Vagina (tissue), 2 donors: ENCODE data around the gene TIMM17B. TPM values are rescaled to one million over a fixed set of nuclear protein-coding genes. Genes with fewer than 3 reads are reported as not detected.

Experiments used
- DNase-seq, 2 donors: peaks; one replicate each; pipeline ENCODE4 v3.0.0-alpha.2; 2017; ENCODE audit errors: extremely low spot score in 2 of 2
- H3K27ac ChIP-seq: fragments of 200-600 bp; sonication (generic); one replicate; pipeline ENCODE4 v1.5.1; 2019
- H3K27me3 ChIP-seq: fragments of 200-600 bp; sonication (generic); one replicate; pipeline ENCODE4 v1.5.1; 2019
- H3K36me3 ChIP-seq, 2 donors: fragments of 200-600 bp; sonication (generic); one replicate each; pipeline ENCODE4 v1.5.1; 2017 to 2019
- H3K4me1 ChIP-seq: fragments of 200-600 bp; sonication (generic); one replicate; pipeline ENCODE4 v1.5.1; 2019
- H3K4me3 ChIP-seq, 2 donors: fragments of 200-600 bp; sonication (generic); 1 replicate in 1 of 2; 2 replicates in 1 of 2; pipeline ENCODE4 v1.5.1; 2016 to 2019
- H3K9me3 ChIP-seq: fragments of 200-600 bp; sonication (generic); one replicate; pipeline ENCODE4 v1.5.1; 2019
- CTCF ChIP-seq, 3 experiments: fragments of 450-650 bp in 2 of 3; fragments of 200-600 bp in 1 of 3; sonication (generic) in 1 of 3; IDR thresholded peaks; one replicate each; pipeline ENCODE4 v1.5.1; 2017 to 2019; ENCODE audit warnings: antibody characterized with exemption in 3 of 3, mild to moderate bottlenecking in 2 of 3, moderate library complexity in 2 of 3
- POLR2A ChIP-seq, 2 donors: fragments of 450-650 bp; IDR thresholded peaks; one replicate each; pipeline ENCODE4 v1.6.1; 2017; ENCODE audit warnings: antibody characterized with exemption in 2 of 2, mild to moderate bottlenecking in 2 of 2, moderate library complexity in 2 of 2
- POLR2AphosphoS5 ChIP-seq, 2 donors: sonication (generic); formaldehyde crosslinking; IDR thresholded peaks; one replicate each; pipeline ENCODE4 v1.9.0; 2017; ENCODE audit warnings: antibody characterized with exemption in 2 of 2, mild to moderate bottlenecking in 2 of 2, low read depth in 1 of 2; ENCODE audit not compliant: insufficient read depth in 1 of 2
- intact Hi-C: fragments of 100-400 bp; cut with DNase I; formaldehyde crosslinking; loops from one replicate; pipeline ENCODE4 v1.15.1; 2023
- total RNA-seq: library from RNA; depleted of rRNA; stranded (reverse); fragments of >200 nt; gene quantifications from one replicate; pipeline ENCODE4 v1.2.3, GENCODE V29; 2016

Gene TIMM17B
- total RNA-seq, 1 donor from 2014 or later: 43.5 TPM

- Histone ChIP-seq H3K4me1 (peaks cover 7% of the 10 kb centered on the region), H3K27me3 (no peaks in the 10 kb centered on the region), H3K36me3 (peaks cover 0 to 20% of the 10 kb centered on the region in 2 donors), H3K9me3 (no peaks in the 10 kb centered on the region), H3K27ac (no peak overlapping the region), H3K4me3 (no peak overlapping the region)
- DNase-seq: no peak
- TF ChIP-seq CTCF (IDR thresholded peaks at IDR 0.05): no peak
- no peak for TF ChIP-seq POLR2A (IDR thresholded peaks at IDR 0.05)
- TF ChIP-seq POLR2AphosphoS5 (IDR thresholded peaks at IDR 0.05; ENCODE audit: insufficient read depth in 1 of 2, low read depth in 1 of 2): no peak
- intact Hi-C loops: no loop called here
Measured at GRCh38 chrX:48934581-48935300, 37.2 kb upstream of the TIMM17B start.

GRCh38 chrX:48933757-48934156, 36.2 kb upstream of the TIMM17B start:
- intact Hi-C loops: no loop called here
- no peak for DNase-seq
- peaks cover 0 to 25% of the 10 kb centered on the region in 2 donors for H3K36me3 ChIP-seq
- H3K4me1 ChIP-seq: peaks cover 7% of the 10 kb centered on the region
- no peak overlapping the region for H3K27ac ChIP-seq
- TF ChIP-seq CTCF (IDR thresholded peaks at IDR 0.05) (no peak), POLR2AphosphoS5 (IDR thresholded peaks at IDR 0.05; ENCODE audit: insufficient read depth in 1 of 2, low read depth in 1 of 2) (no peak)
- H3K9me3 ChIP-seq: no peaks in the 10 kb centered on the region
- no peaks in the 10 kb centered on the region for H3K27me3 ChIP-seq
- H3K4me3 ChIP-seq: no peak overlapping the region

GRCh38 chrX:48927736-48928382, 30.3 kb upstream of the TIMM17B start:
- Histone ChIP-seq H3K9me3 (no peaks in the 10 kb centered on the region), H3K27ac (no peak overlapping the region), H3K4me1 (no peaks in the 10 kb centered on the region), H3K4me3 (no peak overlapping the region), H3K36me3 (peaks cover 0 to 28% of the 10 kb centered on the region in 2 donors), H3K27me3 (no peaks in the 10 kb centered on the region)
- TF ChIP-seq POLR2A (IDR thresholded peaks at IDR 0.05) (no peak), POLR2AphosphoS5 (IDR thresholded peaks at IDR 0.05; ENCODE audit: insufficient read depth in 1 of 2, low read depth in 1 of 2) (no peak), CTCF (IDR thresholded peaks at IDR 0.05) (no peak)
- no peak for DNase-seq
- intact Hi-C loops: no loop called here

- H3K27ac ChIP-seq: no peak overlapping the region
- intact Hi-C loops: no loop called here
Measured at GRCh38 chrX:48927123-48927522, 29.6 kb upstream of the TIMM17B start.

More at GRCh38 chrX:48927123-48927522, 29.6 kb upstream of the TIMM17B start:
- DNase-seq: no peak
- Histone ChIP-seq H3K4me3 (no peak overlapping the region), H3K27me3 (no peaks in the 10 kb centered on the region), H3K4me1 (no peaks in the 10 kb centered on the region), H3K9me3 (no peaks in the 10 kb centered on the region), H3K36me3 (peaks cover 0 to 28% of the 10 kb centered on the region in 2 donors)
- TF ChIP-seq CTCF (IDR thresholded peaks at IDR 0.05) (no peak), POLR2AphosphoS5 (IDR thresholded peaks at IDR 0.05; ENCODE audit: insufficient read depth in 1 of 2, low read depth in 1 of 2) (no peak)
